ENCODE data around the gene LGALS3.

DNA sequence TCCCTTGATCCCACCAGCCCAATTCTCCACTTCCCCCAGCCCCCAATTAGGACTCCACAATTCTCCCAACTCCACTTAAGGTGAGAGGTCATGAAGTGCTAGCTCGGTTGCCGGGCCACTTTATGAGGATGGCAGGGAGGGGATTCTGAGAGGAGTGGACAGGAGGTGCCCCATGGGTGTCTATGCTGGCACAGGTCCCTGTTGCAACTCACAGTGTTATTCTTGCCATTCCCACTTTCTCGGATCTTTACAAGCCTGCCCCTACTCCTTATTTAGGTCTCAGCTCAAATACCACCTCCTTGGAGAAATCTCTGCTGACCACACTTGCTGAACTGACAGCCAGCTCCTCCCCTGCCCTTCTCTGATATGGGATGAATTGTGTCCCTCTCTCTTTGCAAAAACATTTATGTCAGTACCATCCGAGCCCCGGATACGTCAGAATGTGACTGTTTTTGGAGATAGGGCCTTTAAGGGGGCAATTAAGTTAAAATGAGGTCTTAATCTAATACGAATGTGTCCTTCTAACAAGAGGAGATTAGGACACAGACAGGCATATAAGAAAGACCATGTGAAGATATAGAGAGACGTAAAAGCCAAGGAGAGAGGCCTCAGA is 4.2 kb upstream of the LGALS3 start:
- TF ChIP-seq POLR2A (IDR thresholded peaks at IDR 0.05) (no peak), EP300 (IDR thresholded peaks at IDR 0.05) (no peak)
